ENCODE results near the gene SCCPDH.
"Not testable (repeated sequence)": the region's sequence is repeated elsewhere in the genome, so short reads cannot be mapped to it uniquely, and the experiment has no call there.

The SCCPDH gene

DNA sequence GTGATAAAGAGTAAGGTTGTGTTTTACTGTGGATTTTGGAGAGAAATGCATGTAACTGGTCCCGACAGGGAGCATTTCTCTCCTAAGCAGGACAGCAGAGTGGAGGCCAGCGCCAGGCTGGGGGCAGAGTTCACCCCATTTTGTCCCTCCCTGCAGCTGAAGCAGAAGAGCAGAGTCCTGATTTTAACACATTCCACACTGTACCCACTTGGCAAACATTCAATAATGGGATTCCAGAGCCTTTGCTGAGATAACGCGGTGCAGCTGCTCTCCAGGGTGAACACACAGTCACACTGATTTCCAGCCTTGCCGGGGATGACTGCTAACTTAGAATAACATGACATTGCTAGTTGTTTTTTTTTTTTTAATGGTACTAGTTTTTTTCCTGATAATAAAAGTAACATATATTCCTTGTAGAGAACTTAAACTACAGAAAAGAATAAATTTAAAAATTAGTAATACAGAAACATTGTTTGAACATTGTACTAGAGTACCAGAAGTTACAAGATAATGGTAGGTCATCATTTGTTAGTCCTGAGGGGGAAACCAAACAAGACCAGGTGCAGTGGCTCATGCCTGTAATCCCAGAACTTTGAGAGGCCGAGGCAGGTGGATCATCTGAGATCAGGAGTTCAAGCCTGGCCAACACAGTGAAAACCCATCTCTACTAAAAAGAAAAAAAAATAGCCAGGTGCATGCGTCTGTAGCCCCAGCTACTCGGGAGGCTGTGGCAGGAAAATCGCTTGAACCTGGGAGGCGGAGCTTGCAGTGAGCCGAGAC is 77.2 kb downstream of the SCCPDH start:
- no peak for DNase-seq

GRCh38 chr1:246803373-246803772 is 79.2 kb downstream of the SCCPDH start:
- DNase-seq: no peak

DNA sequence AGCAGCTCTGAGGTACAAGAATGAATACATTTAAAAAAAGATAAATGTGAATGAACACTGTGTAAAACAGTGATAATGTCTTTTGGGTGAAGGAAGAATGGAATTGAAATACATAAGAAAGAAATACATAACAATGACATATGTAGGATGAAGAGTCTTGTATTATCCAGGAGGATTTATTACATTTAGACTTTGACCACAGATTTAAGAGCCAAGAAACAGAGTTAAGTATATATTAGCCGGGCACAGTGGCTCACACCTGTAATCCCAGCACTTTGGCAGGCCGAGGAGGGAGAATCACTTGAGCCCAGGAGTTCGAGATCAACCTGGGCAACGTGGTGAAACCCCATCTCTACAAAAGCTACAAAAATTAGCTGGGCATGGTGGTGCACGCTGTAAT is 79.7 kb downstream of the SCCPDH start:
- DNase-seq: no peak

- DNase-seq: no peak
These were observed 81.0 kb downstream of the SCCPDH start for GRCh38 chr1:246805135-246805716.

GRCh38 chr1:246809473-246809872 is 85.3 kb downstream of the SCCPDH start:
- no peak for DNase-seq

- no peak for DNase-seq
These were observed 87.8 kb downstream of the SCCPDH start for GRCh38 chr1:246811985-246812384.

- not testable (repeated sequence) for DNase-seq
These were observed 89.1 kb downstream of the SCCPDH start for GRCh38 chr1:246813325-246813724.

DNA sequence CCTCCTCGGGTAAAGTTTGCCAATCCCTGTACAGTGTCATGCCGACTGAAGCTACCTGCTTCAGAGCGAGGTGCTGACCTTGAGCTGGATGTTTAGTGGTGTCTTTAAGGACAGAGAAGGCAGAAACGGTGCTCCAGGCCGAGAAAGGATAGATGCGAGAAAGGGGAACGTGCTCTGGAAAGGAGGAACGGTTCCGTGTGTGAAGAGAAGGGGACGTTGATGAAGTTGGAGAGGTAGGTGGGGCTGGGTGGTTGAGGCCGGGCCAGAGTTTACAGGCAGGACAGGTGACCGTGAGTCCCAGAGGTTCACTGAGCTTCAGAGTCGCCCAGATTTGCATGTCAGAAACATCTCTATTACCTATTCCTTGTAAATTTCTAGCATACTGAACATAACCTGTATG is 90.7 kb downstream of the SCCPDH start:
- no peak for DNase-seq

GRCh38 chr1:246815693-246816270 is 91.6 kb downstream of the SCCPDH start:
- no peak for DNase-seq
